Measurements from ENCODE around the gene NLRP12. TPM values are rescaled to one million over a fixed set of nuclear protein-coding genes. Genes with fewer than 3 reads are reported as not detected.
A peak's percentile ranks its signal among the peaks of the same experiment; 100 is the strongest.

Gene NLRP12
- total and polyA plus RNA-seq, 2 donors = 0.18 to 0.42 TPM

DNA sequence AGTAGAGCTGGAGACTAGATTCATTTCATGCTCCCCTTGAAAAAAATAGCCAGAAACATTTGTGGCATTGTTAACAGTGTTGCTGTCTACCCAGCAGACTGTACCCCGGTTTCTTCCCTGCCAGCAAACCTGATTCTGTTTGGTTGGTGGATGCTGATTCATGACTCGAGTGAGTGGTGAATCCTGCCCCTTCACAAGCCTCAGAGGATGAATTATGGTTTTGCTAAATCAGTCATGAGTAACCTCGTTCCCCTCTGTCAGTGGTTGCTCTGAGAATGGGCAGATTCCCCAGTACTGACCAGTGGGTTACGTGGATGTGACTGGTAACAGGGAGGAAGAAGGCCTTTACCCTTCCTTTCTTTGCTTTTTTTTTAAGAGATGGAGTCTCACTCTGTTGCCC lies 10.1 kb downstream of the NLRP12 start:
- no peak for DNase-seq (ENCODE audit: extremely low spot score)
- H3K27ac ChIP-seq (ENCODE audit: low read depth) = no peak overlapping the region
- H3K4me1 ChIP-seq (ENCODE audit: insufficient read depth) = no peaks in the 10 kb centered on the region
- no peak overlapping the region for H3K4me3 ChIP-seq (ENCODE audit: low read depth, low read length)
- WGBS = 66% methylated on average over 4 of the region's 4 CpGs
- H3K36me3 ChIP-seq (ENCODE audit: insufficient read depth) = no peaks in the 10 kb centered on the region

DNA sequence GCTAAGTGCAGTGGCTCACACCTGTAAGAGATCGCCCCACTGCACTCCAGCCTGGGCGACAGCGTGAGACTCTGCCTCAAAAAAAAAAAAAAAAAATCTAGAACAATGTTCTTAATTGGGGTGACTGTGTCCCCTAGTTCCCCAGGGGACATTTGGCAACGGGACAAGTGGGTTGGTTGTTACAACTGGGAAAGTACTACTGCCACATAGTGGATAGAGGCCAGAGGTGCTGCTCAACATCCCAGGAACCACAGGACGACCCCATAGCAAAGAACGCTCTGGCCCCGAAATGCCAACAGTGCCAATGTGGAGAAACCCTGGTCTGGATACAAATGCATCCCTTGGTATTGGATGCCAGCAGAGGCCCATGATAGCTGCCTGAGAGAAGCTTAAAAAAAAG lies 11.8 kb downstream of the NLRP12 start:
- DNase-seq (ENCODE audit: extremely low spot score) = no peak

DNA sequence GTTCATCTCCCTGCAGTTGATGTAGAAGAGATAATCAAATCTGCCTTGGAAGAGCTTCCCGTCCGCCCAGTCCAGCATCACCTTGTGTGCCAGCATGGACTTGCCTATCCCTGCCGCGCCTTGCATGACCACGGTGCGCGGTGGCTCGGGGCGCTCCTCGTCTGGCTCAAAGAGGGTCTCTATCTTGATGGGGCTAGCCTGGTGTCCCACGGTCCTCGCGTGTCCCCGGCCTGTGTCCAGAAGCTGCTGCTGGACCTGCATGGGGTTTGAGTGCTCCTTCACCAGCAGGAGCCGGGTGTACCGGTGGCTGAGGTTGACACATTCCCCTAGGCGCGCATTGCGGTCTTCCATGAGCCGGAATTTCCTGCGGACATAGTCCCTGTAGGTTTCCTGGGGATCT lies 13.2 kb downstream of the NLRP12 start:
- H3K27ac ChIP-seq (ENCODE audit: low read depth) = no peak overlapping the region
- 92% methylated on average over 21 of the region's 21 CpGs for WGBS
- no peaks in the 10 kb centered on the region for H3K4me1 ChIP-seq (ENCODE audit: insufficient read depth)
- H3K4me3 ChIP-seq (ENCODE audit: low read depth, low read length) = no peak overlapping the region
- H3K36me3 ChIP-seq (ENCODE audit: insufficient read depth) = no peaks in the 10 kb centered on the region
- DNase-seq (ENCODE audit: extremely low spot score) = no peak

More for the DNA sequence above, 11.8 kb downstream of the NLRP12 start:
- H3K4me3 ChIP-seq (ENCODE audit: low read depth, low read length) = no peak overlapping the region
- no peak overlapping the region for H3K27ac ChIP-seq (ENCODE audit: low read depth)
- H3K36me3 ChIP-seq (ENCODE audit: insufficient read depth) = no peaks in the 10 kb centered on the region
- WGBS = 48% methylated on average over 7 of the region's 7 CpGs
- no peaks in the 10 kb centered on the region for H3K4me1 ChIP-seq (ENCODE audit: insufficient read depth)

DNA sequence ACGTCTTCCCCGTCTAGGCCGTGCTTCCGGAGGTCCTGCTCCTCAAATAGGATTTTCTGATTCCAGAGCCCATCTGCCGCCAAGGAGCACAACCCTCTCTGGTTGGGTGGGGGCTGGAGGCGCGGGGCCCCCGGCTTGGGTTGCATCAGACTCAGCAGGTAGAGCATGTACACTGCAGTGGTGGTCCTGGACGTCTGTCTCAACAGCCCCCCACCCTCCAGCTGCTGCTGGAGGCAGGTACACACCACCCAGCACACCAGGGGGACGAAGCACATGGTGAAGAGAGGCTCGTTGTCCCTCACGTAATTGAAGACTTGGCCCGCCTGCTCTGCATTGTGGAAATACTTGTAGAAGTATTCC lies 13.9 kb downstream of the NLRP12 start:
- WGBS = 80% methylated on average over 13 of the region's 13 CpGs
- H3K36me3 ChIP-seq (ENCODE audit: insufficient read depth) = no peaks in the 10 kb centered on the region
- H3K27ac ChIP-seq (ENCODE audit: low read depth) = no peak overlapping the region
- no peak overlapping the region for H3K4me3 ChIP-seq (ENCODE audit: low read depth, low read length)
- no peak for DNase-seq (ENCODE audit: extremely low spot score)
- H3K4me1 ChIP-seq (ENCODE audit: insufficient read depth) = no peaks in the 10 kb centered on the region

DNA sequence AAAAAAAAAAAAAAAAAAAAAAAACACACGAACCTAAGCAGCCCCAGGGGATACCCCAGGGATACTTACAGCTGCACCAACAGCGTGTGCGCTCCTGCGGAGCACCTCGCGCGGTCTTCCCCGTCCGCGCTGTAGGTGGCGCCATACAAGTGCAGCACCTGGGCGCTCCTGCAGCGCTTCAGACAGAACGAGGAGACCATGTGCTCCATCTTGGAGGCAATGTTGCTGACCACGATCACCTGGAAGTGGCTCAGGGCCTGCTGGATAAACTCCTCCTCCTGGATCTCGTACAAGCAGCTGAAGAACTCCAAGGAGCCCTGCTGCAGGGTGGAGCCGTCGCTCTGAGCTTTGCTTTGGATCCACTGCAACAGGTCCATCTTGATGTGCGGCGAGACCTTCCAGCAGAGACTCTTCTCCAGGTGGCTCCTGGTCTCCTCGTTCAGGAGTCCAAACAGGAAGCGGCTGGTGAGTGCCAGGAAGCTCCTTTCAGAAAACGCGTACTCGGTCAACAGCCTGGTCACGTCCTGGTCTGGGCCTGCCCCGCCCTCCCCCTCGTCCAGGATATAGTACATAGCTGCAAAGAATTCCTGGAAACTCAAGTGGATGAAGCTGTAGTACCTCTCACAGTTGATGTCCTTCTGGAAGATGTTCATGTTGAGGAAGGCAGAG lies 14.5 kb downstream of the NLRP12 start:
- no peak for DNase-seq (ENCODE audit: extremely low spot score)
- Histone ChIP-seq H3K4me1 (ENCODE audit: insufficient read depth) (no peaks in the 10 kb centered on the region), H3K27ac (ENCODE audit: low read depth) (no peak overlapping the region), H3K36me3 (ENCODE audit: insufficient read depth) (no peaks in the 10 kb centered on the region), H3K4me3 (ENCODE audit: low read depth, low read length) (no peak overlapping the region)
- 81% methylated on average over 28 of the region's 28 CpGs for WGBS

- no peak for DNase-seq (ENCODE audit: extremely low spot score)
- H3K36me3 ChIP-seq (ENCODE audit: insufficient read depth) = no peaks in the 10 kb centered on the region
- no peaks in the 10 kb centered on the region for H3K4me1 ChIP-seq (ENCODE audit: insufficient read depth)
- H3K4me3 ChIP-seq (ENCODE audit: low read depth, low read length) = no peak overlapping the region
- H3K27ac ChIP-seq (ENCODE audit: low read depth) = no peak overlapping the region
- 24% methylated on average over 5 of the region's 5 CpGs for WGBS
Measured at GRCh38 chr19:53808710-53809125, 15.4 kb downstream of the NLRP12 start.

DNA sequence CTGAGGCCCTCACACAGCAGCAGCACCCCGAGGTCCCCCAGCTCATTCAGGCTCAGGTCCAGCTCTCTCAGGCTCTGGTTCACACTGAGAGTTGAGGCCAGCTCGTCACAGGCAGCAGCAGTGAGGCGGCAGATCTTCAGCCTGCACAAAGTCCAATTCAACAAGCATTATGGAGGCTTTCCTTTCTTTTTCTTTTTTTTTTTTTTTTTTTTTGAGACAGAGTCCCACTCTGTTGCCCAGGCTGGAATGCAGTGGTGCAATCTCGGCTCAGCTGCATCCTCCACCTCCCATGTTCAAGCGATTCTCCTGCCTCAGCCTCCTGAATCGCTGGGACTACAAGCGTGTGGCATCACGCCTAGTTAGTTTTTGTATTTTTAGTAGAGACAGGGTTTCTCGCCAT lies 22.9 kb downstream of the NLRP12 start:
- no peak for DNase-seq (ENCODE audit: extremely low spot score)
- H3K27ac ChIP-seq (ENCODE audit: low read depth) = no peak overlapping the region
- 88% methylated on average over 9 of the region's 9 CpGs for WGBS
- no peaks in the 10 kb centered on the region for H3K4me1 ChIP-seq (ENCODE audit: insufficient read depth)
- H3K4me3 ChIP-seq (ENCODE audit: low read depth, low read length) = no peak overlapping the region
- no peaks in the 10 kb centered on the region for H3K36me3 ChIP-seq (ENCODE audit: insufficient read depth)

- H3K4me3 ChIP-seq (ENCODE audit: low read depth, low read length) = no peak overlapping the region
- no peaks in the 10 kb centered on the region for H3K36me3 ChIP-seq (ENCODE audit: insufficient read depth)
- no peak overlapping the region for H3K27ac ChIP-seq (ENCODE audit: low read depth)
- no peak for DNase-seq (ENCODE audit: extremely low spot score)
- no peaks in the 10 kb centered on the region for H3K4me1 ChIP-seq (ENCODE audit: insufficient read depth)
- WGBS = 64% methylated on average over 4 of the region's 4 CpGs
Measured at GRCh38 chr19:53795019-53795418, 29.1 kb downstream of the NLRP12 start.

- H3K4me1 ChIP-seq (ENCODE audit: insufficient read depth) = no peaks in the 10 kb centered on the region
- H3K4me3 ChIP-seq (ENCODE audit: low read depth, low read length) = no peak overlapping the region
- no peak overlapping the region for H3K27ac ChIP-seq (ENCODE audit: low read depth)
- no peaks in the 10 kb centered on the region for H3K36me3 ChIP-seq (ENCODE audit: insufficient read depth)
- DNase-seq (ENCODE audit: extremely low spot score) = peak; percentile 51
- 16% methylated on average over 10 of the region's 10 CpGs for WGBS
Measured at GRCh38 chr19:53792721-53793433, 31.2 kb downstream of the NLRP12 start.

DNA sequence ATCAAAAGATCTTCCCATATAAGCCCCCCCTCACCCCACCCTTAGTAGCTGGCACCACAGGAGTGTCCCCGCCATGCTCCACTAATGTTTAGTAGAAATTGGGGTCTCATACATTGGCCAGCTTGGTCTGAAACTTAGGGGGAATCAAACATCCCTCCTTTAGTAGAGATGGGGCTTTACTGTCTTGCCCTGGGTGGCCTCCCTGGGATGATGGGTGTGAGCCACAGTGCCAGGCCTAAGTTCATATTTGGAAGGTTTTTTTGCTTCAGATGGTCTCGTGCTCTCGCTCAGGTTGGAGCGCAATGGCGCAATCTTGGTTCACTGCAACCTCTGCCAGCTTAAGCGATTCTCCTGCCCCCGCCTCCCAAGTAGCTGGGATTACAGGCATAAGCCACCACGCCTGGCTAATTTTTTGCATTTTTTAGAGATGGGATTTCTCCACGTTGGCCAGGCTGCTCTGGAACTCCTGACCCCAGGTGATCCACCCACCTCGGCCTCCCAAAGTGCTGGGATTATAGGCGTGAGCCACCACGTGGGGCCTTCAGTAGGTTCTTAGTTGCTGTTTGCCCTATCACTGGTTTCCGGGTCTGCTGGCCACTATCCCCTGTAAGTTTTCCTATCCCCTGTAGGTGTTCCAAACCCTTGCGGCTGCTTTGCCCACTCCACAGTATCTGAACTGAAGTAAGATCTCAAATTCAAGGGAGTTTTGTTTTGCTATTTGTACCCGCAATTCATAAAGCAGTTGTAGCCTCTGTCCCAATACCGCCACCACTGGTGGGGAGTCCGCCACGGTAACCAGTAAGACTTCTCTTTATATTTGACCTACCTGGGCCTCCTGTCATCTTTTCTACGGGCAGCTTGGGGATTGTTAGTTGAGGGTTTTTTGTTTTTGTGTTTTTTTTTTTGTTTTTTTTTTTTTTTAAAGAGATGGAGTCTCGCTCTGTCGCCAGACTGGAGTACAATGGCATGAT lies 34.1 kb downstream of the NLRP12 start:
- no peak overlapping the region for H3K27ac ChIP-seq (ENCODE audit: low read depth)
- no peak overlapping the region for H3K4me3 ChIP-seq (ENCODE audit: low read depth, low read length)
- DNase-seq (ENCODE audit: extremely low spot score) = no peak
- H3K4me1 ChIP-seq (ENCODE audit: insufficient read depth) = no peaks in the 10 kb centered on the region
- no peaks in the 10 kb centered on the region for H3K36me3 ChIP-seq (ENCODE audit: insufficient read depth)
- WGBS = 84% methylated on average over 21 of the region's 21 CpGs

DNA sequence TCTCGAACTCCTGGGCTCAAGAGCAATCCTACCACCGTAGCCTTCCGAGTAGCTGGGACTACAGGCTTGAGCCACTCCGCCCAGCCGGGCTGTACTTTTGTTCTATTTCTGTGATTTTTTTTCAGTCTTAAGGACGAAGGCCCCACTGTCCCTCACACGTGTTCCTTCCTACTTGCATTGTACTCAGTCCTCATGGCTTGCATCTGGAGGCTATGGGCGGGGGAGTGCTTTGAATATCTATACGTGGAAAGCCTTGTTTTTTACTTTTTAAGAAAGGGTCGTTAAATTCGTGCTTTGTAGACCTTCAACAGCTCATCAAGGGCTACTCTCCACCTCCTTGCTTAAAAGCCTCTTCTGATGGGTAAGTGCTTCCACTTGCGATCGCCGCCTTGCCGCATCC lies 36.8 kb downstream of the NLRP12 start:
- 79% methylated on average over 15 of the region's 15 CpGs for WGBS
- Histone ChIP-seq H3K4me1 (ENCODE audit: insufficient read depth) (no peaks in the 10 kb centered on the region), H3K36me3 (ENCODE audit: insufficient read depth) (no peaks in the 10 kb centered on the region), H3K4me3 (ENCODE audit: low read depth, low read length) (no peak overlapping the region), H3K27ac (ENCODE audit: low read depth) (no peak overlapping the region)
- DNase-seq (ENCODE audit: extremely low spot score) = no peak

DNA sequence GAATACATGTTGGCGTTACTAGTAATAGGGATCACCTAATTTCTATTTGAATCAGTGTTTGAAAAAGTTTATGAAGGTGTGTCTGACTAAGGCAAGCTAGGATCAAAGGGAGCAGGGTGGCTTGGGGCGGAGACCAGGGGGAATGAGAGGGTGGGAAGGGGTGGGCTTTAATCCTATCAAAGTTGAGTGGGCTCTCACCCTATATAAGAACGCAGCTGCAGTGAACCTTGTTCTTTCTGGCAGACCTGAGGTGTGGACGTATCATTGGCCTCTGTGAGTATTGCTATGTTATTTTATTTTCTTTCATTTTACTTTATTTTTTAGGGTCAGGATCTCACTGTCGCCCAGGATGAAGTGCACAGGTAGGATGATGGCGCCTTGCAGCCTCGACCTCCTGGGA lies 37.4 kb downstream of the NLRP12 start:
- 88% methylated on average over 7 of the region's 7 CpGs for WGBS
- DNase-seq (ENCODE audit: extremely low spot score) = no peak

GRCh38 chr19:53785196-53785889 lies 38.8 kb downstream of the NLRP12 start:
- Histone ChIP-seq H3K4me3 (ENCODE audit: low read depth, low read length) (no peak overlapping the region), H3K36me3 (ENCODE audit: insufficient read depth) (no peaks in the 10 kb centered on the region), H3K27ac (ENCODE audit: low read depth) (no peak overlapping the region), H3K4me1 (ENCODE audit: insufficient read depth) (no peaks in the 10 kb centered on the region)
- no peak for DNase-seq (ENCODE audit: extremely low spot score)
- 54% methylated on average over 11 of the region's 11 CpGs for WGBS

More for the DNA sequence above, 37.4 kb downstream of the NLRP12 start:
- no peak overlapping the region for H3K4me3 ChIP-seq (ENCODE audit: low read depth, low read length)
- no peaks in the 10 kb centered on the region for H3K36me3 ChIP-seq (ENCODE audit: insufficient read depth)
- no peaks in the 10 kb centered on the region for H3K4me1 ChIP-seq (ENCODE audit: insufficient read depth)
- H3K27ac ChIP-seq (ENCODE audit: low read depth) = no peak overlapping the region
